Activated CD4-positive, CD25-positive, alpha-beta regulatory T cell treated with anti-CD3 and anti-CD28 coated beads, Interleukin-2, amount 50 U/mL, for 16 hours (primary cell): ENCODE data around the gene LDLRAD2.

Source experiments
- DNase-seq: peaks from one replicate; pipeline ENCODE4 v3.0.0-alpha.2; 2020; ENCODE audit warnings: low read depth, low spot score

Gene LDLRAD2

DNA sequence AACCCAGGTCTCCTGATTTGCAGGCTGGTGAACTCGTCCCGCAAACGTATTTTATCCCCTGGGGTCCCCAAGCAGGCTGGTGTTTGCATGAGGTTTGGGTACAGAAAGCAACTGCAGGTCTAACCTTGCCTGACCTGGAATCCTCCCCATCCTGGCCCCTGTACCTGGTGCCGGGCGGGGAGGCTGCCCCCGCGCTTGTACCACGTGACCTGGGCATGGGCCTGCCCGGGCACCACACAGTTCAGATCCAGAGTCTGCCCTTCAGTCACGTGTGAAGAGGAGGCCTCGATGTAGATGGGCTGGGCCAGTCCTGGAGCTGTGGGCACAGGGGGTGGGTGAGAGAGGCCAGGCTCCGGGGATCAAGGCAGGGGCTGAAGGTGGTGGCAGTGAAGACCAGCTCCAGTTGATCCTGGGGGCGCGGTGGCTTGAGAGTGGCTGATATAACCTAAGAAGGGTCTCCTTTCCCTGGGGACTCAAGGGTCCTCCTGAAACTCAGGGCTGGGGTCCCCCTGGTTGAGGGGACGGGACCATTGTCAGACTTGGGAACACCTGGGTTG lies 30.6 kb downstream of the LDLRAD2 start:
- DNase-seq: no peak

DNA sequence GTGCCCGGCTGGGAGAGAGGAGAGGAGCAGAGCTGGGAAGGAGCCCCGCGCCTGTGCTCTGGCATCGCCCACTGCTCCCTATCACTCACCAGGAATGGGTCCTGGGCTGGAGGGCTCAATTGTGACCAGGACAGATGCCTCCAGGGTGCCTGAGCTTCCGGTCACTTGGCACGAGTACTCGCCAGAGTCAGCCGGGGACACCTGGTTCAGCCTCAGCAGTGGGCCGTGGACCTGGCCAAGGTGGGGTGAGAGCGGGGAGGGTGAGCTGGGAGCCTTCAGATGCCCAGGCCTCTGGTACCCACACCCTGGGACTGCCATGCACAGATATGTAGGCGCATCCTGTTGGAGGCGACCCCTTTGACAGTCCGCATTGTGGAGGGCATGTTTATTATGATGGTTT lies 31.1 kb downstream of the LDLRAD2 start:
- no peak for DNase-seq

DNA sequence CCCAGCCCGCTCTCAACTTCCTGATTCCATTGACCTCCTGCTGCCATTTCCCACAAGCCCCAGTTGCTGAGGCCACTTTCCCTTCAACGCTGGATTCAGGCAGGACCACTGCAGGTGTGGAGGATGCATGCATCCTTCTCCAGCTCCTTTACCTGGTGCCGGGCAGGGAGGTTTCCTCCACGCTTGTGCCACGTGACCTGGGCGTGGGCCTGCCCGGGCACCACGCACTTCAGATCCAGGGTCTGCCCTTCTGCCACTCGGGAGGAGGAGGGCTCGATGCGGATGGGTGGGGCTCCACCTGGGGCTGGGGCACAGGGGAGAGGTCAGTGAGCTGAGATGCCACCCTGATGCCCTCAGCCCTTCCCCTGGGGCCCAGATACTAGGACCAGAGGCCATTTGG lies 31.9 kb downstream of the LDLRAD2 start:
- DNase-seq: no peak

DNA sequence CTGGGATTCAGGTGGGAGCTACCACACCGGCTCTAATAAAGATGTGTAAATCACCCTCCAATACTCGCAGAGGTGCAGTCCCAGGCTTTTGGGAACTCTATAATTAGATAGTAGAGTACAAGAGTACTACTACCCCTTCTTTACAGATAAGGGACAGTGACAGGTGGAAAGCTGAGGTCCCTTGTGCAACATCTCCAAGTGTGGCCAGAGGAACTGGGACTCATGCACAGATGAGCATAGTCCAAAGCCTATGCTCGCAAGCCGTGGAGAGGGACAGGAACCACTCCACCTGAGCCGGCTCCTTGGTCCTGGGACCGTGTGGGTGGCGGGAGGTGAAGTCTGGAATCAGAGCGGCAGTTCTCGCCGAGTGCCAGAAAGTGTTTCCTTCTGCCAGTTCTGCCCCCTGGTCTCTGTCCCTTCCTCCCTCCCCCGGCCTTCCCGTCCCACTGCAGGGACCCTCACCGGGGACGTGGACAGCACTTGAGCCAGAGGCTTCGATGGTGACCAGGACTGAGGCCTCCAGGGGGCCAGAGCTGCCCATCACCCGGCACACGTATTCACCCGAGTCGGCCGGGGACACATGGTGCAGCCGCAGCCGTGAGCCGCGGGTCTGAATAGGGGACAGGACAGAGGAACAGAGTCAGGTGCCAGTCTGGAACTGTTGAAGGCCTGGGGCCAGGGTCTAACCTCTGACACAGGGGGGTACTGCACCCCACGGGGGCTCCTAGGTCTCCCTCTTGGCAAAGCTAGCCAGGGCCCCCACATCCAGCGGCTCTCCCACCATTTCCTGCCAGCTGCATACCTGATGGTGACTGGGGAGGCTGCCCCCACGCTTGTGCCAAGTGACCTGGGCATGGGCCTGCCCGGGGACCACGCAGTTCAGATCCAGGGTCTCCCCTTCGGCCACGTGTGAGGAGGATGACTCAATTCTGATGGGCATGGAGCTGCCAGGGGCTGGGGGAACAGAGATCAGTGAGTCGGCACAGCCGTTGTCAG lies 33.9 kb downstream of the LDLRAD2 start:
- no peak for DNase-seq

DNA sequence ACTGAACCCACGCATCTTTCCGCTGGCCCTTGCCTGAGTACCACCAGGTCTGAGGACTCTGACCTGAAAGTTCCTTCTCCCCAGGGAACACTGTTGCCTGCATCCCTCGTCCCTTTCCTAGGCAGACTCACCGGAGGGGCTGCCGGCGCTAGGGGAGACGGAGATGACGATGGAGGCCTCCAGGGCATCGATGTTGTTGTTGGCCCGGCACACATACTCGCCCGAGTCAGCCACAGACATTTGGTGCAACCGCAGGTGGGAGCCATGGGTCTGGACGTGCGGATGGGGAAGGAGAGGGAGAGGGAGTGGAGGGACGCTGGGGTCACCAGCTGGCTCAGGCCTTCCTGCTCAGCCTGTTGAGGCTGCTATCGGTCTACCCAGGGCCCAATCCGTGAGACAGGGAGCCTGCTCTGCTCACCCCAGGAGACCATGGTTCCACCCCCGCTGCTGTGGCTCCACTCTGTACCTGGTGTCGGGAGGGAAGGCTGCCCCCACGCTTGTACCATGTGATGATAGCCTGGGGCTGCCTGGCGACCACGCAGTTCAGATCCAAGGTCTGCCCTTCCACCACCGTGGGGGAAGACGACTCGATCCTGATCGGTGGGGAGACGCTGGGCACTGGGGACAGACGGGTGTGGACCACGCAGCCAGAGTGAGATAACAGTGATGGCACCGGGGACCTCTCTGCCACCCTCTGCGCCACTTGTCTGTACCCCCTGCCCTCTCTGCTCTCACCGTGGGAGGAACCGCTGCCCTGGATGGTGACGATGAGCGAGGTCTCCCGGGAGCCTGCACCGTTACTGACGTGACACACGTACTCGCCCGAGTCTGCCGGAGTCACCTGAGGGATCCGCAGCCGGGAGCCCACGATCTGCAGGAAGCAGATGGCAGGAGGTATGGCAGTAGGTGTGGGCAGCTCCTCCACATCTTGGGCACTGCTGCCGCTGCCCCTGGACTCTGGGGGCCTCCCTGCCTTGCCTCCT lies 35.4 kb downstream of the LDLRAD2 start:
- DNase-seq: no peak

DNA sequence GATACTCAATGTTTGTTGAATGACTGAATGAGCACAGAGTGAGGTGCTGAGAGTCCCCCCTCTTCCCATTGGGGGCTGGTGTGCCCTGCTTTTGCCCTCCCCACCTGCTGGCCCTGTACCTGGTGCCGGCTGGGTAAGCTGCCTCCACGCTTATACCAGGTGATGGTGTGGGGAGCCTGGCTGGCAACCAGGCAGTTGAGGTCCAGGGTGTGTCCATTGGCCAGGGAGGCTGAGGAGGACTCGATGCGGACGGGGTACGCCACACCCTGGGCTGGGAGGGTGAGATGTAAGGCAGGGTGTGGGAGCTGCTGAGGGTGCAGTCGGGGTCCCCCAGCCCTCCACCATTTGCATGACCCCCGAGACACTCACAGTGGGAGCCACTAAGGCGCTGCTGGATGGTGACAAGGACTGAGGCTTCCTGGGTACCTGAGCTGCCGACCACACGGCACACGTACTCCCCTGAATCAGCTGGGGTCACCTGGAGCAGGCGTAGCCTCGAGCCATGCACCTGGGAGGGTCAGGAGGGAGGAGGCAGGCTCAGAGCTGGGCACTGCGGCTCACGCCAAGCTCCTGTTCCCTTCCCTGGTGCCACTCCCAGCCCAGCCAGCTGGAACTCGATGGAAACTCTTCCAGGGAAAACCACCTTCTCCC lies 36.6 kb downstream of the LDLRAD2 start:
- no peak for DNase-seq

DNA sequence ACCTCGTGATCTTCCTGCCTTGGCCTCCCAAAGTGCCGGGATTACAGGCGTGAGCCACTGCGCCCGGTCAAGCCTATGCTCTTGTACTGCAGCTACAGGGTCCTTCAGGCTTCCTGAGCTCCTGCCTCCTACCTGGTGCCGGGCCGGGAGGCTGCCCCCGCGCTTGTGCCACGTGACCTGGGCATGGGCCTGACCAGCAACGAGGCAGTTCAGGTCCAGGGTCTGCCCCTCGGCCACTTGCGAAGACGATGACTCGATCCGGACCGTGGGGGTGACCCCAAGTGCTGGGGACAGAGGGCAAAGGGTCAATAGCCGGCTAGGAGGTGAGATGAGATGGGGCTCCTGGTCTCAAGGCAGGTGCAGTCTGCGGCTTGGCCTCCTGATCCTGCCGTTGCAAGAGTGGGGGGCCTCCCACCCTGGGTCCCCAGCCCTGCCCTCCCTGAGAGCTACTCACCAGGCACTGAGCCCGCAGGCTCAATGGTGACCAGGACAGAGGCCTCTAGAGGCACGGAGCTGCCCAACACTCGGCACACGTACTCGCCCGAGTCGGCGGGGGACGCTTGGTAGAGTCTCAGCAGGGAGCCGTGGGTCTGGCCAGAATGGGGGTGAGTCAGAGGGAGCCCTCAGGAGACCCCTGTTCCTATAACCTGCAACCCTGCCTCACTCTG lies 38.0 kb downstream of the LDLRAD2 start:
- no peak for DNase-seq

DNA sequence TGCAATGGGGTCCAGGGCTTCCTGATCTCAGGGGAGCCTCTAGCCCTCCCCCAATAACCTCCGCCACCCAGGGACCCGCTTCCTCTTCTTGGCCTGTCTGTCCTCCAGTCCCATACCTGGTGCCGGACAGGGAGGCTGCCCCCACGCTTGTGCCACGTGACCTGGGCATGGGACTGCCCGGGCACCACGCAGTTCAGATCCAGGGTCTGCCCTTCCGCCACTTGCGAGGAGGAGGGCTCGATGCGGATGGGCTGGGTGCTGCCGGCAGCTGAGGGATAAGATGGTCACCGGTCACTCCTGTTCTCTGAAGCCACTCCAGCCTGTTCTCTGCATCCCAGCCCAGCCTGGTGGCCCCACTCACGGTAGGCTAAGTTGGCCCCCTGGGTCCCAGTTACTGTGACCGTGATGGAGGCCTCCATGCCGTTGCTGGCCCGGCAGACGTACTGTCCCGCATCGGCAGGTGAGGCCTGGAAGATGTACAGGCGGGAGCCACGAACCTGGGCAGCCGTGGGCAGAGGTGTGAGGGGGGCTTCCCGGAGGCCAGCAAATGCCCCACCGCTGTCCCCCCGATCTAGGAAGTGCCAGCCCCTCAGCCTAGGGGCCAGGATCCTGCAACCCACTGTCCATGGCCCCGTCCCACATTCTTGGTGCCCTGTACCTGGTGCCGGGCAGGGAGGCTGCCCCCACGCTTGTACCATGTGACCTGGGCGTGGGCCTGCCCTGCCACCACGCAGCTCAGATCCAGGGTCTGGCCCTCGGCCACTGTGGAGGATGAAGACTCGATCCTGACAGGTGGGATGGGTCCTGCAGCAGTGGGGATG lies 39.6 kb downstream of the LDLRAD2 start:
- no peak for DNase-seq

DNA sequence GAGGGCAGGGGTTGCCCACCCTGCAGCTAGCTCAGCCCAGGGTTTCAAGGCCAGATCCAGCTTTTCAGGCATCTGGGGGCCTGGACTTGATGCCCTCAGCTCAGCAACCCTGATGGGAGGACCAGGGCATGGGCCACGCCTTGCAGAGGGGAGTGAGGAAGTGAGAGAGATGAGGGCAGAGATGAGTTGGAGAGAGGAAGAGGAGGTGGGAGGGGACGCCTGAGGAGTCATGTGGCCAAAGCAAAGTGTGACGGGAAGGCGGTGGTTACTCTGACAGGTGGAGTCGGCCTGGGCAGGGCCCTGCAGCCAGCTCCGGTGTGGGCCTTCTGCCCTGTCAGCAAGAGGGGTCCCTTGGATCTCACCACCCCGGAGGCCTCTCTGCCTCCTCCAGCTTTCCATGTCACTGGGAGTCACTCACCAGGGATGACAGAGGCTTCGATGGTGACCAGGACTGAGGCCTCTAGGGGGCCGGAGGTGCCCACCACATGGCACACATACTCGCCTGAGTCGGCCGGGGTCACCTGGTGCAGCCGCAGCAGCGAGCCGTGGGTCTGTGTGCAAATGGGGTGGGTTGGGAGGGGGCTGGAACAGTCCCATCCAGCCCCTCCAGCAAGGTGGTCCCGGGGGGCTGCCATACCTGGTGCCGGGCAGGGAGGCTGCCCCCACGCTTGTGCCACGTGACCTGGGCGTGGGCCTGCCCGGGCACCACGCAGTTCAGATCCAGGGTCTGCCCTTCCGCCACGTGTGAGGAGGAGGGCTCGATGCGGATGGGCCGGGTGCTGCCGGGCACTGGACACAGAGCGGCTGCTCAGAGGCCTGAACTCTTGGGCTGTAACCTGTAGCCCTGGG lies 40.4 kb downstream of the LDLRAD2 start:
- no peak for DNase-seq

DNA sequence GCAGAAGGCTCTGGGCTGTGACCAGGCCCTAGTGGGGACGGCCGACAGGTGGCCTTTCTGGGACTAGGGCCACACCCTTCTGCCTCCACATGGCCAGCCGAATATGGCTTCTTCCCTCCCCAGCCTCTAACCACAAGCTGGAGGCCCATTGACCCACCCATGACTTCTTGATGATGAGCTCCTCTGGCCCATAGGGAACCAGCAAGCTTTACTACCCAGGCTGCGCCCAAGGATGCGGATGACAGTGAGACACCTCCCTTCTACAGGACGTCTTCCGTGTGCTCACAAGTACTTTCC lies 41.0 kb downstream of the LDLRAD2 start:
- no peak for DNase-seq

DNA sequence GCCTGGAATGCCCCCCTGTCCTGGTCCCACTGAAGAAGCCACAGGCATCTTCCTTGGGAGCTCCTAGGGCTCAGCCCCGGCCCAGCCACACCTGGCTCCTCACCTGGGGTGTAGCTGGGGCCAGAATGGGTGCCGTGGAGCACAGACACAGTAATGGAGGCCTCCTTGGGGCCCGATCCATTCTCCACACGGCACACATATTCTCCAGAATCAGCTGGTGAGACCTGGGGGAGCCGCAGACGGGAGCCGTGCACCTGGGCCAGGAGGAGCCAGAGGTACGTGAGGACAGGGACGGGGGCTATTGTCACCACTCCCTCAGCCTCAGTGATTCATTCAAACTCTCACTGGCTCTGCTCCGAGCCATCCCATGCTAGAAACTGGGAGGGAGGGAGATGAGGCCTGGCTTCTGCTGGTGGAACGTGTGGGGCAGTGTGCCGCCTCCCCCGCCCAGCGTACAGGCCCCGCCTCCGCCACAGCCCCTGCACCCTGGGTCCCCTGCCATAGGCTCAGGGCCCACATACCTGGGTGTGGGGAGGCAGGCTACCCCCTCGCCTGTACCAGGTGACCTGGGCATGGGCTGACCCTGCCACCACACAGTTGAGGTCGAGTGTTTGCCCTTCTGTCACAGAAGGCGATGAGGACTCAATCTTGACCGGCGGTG lies 42.2 kb downstream of the LDLRAD2 start:
- no peak for DNase-seq

DNA sequence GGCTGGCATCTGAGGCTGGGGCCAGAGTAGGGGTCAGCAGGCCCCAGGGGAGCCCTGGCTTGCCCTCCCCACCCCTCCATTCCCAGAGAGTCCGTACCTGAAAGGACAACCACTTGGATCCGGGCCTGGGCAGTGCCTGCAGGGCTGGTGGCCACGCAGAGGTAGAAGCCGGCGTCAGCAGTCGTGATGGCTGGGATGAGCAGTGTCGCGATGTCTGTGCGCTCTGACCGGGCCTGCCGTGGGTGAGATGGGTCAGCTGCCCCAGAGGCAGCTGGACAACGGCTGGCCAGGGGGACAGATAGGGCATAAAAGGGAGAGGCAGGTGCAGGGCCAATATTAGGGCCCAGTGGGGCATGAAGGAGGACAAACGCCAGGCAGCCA lies 42.7 kb downstream of the LDLRAD2 start:
- DNase-seq: no peak

DNA sequence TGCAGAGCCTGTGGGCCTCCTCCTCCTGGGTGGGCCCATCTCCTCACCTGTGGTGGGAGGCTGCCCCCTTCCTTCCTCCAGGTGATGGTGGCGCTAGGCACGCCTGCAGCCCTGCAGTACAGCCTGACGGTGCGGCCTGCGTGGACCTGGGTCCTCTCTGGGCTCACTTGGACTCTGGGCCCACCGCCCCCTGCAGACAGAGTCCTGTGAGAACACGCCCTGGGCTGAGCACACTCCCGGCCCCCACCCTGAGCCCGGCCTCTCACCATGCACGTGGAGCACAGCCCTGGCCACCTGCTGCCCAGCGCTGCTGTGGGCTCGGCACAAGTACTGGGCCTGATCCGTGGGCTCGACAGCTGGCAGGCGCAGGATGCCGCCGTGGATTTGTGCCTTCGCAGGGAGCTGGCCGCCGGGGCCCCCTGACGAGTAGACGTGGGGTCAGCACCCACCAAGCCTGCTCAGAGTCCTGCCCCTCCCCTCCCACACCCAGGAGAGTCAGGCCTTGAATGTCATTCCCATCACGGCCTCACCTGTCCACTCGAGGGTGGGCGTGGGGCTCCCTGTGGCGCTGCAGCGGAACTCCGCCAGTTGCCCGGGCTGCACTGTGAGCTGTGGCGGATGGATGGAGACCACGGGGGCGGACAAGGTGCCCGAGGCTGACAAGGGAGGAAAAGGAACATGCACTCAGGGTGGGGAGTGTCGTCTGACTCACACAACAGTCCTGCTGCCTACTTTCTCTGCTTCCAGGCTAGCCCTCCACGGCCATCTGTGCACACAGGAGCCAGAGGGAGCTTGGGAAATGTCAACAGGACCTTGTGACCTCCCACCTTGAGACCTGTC lies 43.4 kb downstream of the LDLRAD2 start:
- no peak for DNase-seq

DNA sequence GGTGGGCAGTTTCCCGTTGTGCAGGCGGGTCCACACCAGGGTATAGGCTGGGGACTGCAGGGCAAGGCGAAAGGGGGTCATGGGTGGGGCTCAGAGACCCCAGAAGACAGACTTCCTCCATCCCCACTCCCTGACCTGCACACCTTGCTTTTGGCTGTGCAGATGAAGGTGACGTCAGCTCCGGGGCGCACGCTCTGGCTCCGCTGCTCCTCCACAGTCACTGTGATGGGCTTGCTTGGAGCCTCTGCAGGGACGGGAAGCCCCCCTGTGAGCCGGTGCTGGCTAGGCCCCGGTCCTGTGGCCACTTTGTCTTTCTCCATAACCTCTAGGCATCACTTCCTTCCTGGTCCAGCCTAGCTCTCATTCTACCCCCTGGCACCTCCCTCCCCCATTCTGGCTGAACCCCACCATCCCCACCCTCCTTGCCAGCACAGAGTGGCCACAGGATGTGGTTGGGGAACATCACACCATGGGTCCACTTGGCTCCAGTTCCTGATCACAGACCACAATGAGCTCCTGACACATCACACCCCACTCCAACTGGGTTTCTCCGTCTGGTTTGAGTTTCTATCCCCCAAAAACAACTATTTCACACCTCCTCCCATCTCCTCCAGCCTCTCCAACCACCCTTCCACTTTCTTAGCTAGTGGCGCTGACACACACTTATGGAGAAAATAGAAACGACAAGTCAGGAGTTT lies 45.2 kb downstream of the LDLRAD2 start:
- no peak for DNase-seq

DNA sequence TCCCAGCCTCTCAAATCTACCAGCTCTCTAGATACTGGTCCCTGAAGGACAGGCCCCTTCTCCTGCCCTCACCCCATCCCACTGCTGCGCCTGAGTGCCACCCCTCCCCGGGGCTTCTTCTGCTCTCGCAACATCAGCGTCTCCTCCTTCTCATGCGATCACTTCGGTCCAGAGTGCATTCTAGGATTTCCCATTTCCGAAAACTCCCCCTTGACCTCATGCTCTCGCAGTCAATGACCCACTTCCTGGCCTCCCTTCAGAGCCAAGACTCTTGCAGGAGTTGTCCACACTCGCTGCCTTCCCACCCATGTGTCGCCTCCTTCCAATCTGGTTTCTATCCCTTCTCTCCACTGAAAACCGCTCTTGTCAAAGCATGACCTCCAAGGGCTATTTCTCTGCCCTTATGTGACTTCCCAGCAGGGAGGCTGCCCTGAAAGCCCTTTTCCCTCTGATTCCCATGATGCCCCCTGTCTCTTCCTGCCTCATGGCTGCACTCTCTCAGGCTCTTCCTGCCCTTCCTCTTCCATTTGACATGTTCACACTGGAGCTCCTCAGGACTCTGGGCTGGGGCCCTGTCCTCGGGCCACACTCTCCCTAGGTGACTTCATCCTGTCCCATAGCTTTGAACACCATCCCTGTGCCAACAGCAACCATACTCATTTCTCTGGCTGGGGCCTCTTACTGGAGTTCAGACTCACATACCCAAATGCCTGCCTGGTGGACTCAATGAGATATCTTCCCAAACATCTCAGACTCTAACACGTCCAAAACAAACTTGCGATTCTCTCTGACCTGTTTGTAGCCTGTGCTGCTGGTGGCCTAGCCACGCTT lies 46.0 kb downstream of the LDLRAD2 start:
- DNase-seq: no peak

DNA sequence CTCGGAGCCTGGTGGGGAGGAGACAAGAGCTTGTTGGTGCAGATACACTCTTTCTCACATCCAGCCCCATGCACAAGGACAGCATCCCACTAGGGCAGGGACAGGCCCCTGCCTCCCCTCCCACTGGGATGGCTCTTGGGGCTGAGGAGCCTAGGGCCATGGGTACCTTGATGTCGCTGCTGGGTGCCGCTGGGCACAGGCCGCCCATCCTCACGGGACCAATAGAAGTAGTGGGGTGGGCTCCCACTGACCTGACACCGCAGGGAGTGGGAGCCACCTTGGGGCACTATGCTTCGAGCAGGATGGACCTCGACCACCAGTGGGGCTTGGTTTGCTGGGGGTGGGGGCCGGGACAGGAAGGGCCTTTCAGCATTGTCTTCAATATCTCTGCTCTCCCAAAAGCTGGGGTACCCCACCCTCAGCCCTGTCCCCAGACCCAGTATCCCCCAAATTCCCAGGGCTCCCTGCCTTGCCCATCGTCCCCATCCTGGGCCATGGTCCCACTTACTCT lies 47.7 kb downstream of the LDLRAD2 start:
- no peak for DNase-seq
